Fibroblast of skin of left quadriceps (primary cell): Measurements from ENCODE around the gene CARD19.
A peak's percentile ranks its signal among the peaks of the same experiment; 100 is the strongest.

Source experiments
- DNase-seq, 2 experiments: peaks; one replicate each; pipeline ENCODE4 v3.0.0-alpha.2; 2013; ENCODE audit warnings: low read depth in 2 of 2

The CARD19 gene

GRCh38 chr9:93096131-93096802, at the start of gene CARD19:
TSS of gene CARD19 (plus strand) at chr9:93096217. CDS start at chr9:93096346, 129 bp downstream.
- DNase-seq: no peak

- DNase-seq: no peak
Observed at GRCh38 chr9:93048566-93049448, 47.2 kb upstream of the CARD19 start.

- no peak for DNase-seq
Observed at GRCh38 chr9:93049491-93049890, 46.5 kb upstream of the CARD19 start.

GRCh38 chr9:93050231-93050630, 45.8 kb upstream of the CARD19 start:
- no peak for DNase-seq

GRCh38 chr9:93051680-93052089, 44.3 kb upstream of the CARD19 start:
- peak; percentile 7 for DNase-seq

GRCh38 chr9:93052791-93053540, 43.1 kb upstream of the CARD19 start:
- no peak for DNase-seq

- no peak for DNase-seq
Observed at GRCh38 chr9:93053781-93054331, 42.2 kb upstream of the CARD19 start.

GRCh38 chr9:93054758-93055704, 41.0 kb upstream of the CARD19 start:
- DNase-seq: no peak

GRCh38 chr9:93057042-93057702, 38.8 kb upstream of the CARD19 start:
- DNase-seq: no peak

GRCh38 chr9:93057703-93058354, 38.2 kb upstream of the CARD19 start:
- no peak for DNase-seq

GRCh38 chr9:93058355-93059010, 37.5 kb upstream of the CARD19 start, which contains the start of gene SUSD3:
TSS of gene SUSD3 (plus strand) at chr9:93058701. CDS start at chr9:93058743, 42 bp downstream.
- DNase-seq: no peak

GRCh38 chr9:93059011-93059714, 36.9 kb upstream of the CARD19 start:
- DNase-seq: no peak

- DNase-seq: no peak
Observed at GRCh38 chr9:93059715-93060578, 36.1 kb upstream of the CARD19 start.

GRCh38 chr9:93060746-93061259, 35.2 kb upstream of the CARD19 start:
- DNase-seq: peak; percentile 16 to 20

- no peak for DNase-seq
Observed at GRCh38 chr9:93061260-93061751, 34.7 kb upstream of the CARD19 start.

- no peak for DNase-seq
Observed at GRCh38 chr9:93061791-93062763, 33.9 kb upstream of the CARD19 start.
